ENCODE data around the gene PCYT2. TPM values are rescaled to one million over a fixed set of nuclear protein-coding genes. Genes with fewer than 3 reads are reported as not detected.

PCYT2 gene
- total RNA-seq, 1 experiment from 2014 or later = 55.4 TPM

- POLR2A ChIA-PET (ENCODE audit: low non-redundant PET) = no interaction called here
- Histone ChIP-seq H3K4me3 (ENCODE audit: low read depth, low read length, poor library complexity, severe bottlenecking) (no peak overlapping the region), H3K9me3 (ENCODE audit: low read depth, low read length, poor library complexity, severe bottlenecking) (no peaks in the 10 kb centered on the region), H3K36me3 (ENCODE audit: insufficient read depth, low read length, poor library complexity, severe bottlenecking) (no peaks in the 10 kb centered on the region), H3K4me1 (ENCODE audit: insufficient read depth, low read length, poor library complexity, severe bottlenecking) (no peaks in the 10 kb centered on the region), H3K27me3 (replicated peaks; ENCODE audit: insufficient read depth, low read depth, low read length, poor library complexity) (no peaks in the 10 kb centered on the region), H3K27ac (ENCODE audit: low read depth, low read length, poor library complexity, severe bottlenecking) (no peak overlapping the region)
- intact Hi-C loops (cut with micrococcal nuclease; ENCODE audit: unreplicated experiment) = no loop called here
- no peak for TF ChIP-seq EZH2 (IDR thresholded peaks at IDR 0.05; ENCODE audit: borderline replicate concordance, low read depth, low read length, poor library complexity, severe bottlenecking)
- TF ChIP-seq, protein P1, sequence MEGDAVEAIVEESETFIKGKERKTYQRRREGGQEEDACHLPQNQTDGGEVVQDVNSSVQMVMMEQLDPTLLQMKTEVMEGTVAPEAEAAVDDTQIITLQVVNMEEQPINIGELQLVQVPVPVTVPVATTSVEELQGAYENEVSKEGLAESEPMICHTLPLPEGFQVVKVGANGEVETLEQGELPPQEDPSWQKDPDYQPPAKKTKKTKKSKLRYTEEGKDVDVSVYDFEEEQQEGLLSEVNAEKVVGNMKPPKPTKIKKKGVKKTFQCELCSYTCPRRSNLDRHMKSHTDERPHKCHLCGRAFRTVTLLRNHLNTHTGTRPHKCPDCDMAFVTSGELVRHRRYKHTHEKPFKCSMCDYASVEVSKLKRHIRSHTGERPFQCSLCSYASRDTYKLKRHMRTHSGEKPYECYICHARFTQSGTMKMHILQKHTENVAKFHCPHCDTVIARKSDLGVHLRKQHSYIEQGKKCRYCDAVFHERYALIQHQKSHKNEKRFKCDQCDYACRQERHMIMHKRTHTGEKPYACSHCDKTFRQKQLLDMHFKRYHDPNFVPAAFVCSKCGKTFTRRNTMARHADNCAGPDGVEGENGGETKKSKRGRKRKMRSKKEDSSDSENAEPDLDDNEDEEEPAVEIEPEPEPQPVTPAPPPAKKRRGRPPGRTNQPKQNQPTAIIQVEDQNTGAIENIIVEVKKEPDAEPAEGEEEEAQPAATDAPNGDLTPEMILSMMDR (conservative IDR thresholded peaks at IDR 0.05; ENCODE audit: low read depth, low read length) = no peak
- BruUV-seq (replicated peaks) = no TSS peak
- DNase-seq (ENCODE audit: low spot score) = no peak
- CTCF ChIA-PET = no interaction called here
Measured at GRCh38 chr17:81951785-81952684, 40.8 kb upstream of the PCYT2 start.

GRCh38 chr17:81950501-81950900 is 39.3 kb upstream of the PCYT2 start:
- DNase-seq (ENCODE audit: low spot score) = no peak
- no TSS peak for BruUV-seq (replicated peaks)
- no peak for TF ChIP-seq EZH2 (IDR thresholded peaks at IDR 0.05; ENCODE audit: borderline replicate concordance, low read depth, low read length, poor library complexity, severe bottlenecking)
- TF ChIP-seq, protein P1 (conservative IDR thresholded peaks at IDR 0.05; ENCODE audit: low read depth, low read length) = no peak
- H3K36me3 ChIP-seq (ENCODE audit: insufficient read depth, low read length, poor library complexity, severe bottlenecking) = no peaks in the 10 kb centered on the region
- CTCF ChIA-PET = no interaction called here
- intact Hi-C loops (cut with micrococcal nuclease; ENCODE audit: unreplicated experiment) = no loop called here
- no peaks in the 10 kb centered on the region for H3K27me3 ChIP-seq (replicated peaks; ENCODE audit: insufficient read depth, low read depth, low read length, poor library complexity)
- no peak overlapping the region for H3K4me3 ChIP-seq (ENCODE audit: low read depth, low read length, poor library complexity, severe bottlenecking)
- H3K27ac ChIP-seq (ENCODE audit: low read depth, low read length, poor library complexity, severe bottlenecking) = no peak overlapping the region
- POLR2A ChIA-PET (ENCODE audit: low non-redundant PET) = no interaction called here
- H3K4me1 ChIP-seq (ENCODE audit: insufficient read depth, low read length, poor library complexity, severe bottlenecking) = no peaks in the 10 kb centered on the region
- H3K9me3 ChIP-seq (ENCODE audit: low read depth, low read length, poor library complexity, severe bottlenecking) = no peaks in the 10 kb centered on the region

DNA sequence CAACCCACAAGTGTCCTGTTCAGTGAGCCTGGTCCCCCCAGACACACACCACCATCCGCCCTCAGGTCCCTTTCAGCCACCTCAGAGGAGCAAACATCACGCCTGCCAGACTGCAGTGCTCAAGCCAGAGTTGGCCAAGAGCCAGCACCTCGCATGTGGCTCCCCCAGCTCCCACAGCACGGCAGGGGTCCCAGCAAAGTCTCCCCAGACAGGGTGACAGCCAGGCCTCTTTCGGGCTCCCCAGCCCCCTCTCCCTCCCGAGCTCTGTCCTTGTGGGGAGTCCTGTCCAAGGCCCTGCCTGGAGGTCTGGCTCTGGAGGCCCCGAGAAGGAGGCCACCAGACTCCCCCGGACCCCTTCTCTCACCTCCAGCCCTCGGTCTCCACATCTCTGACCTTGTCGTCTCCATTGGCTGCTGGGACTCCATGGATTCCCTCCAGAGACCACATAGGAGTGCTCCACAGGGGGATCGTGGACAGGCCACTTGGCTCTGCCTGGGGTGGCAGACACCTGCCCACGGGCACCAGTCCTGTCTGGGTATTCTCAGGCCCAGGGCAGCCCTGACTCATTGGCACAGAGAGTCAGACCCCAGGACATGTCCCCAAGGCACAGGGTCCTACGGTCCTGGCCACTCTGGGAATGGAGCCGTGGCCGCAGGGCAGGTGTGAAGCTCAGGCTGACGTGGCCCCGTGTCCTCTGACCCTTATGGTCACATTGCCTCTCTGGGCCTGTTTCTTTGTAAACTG is 37.6 kb upstream of the PCYT2 start:
- no TSS peak for BruUV-seq (replicated peaks)
- no peaks in the 10 kb centered on the region for H3K9me3 ChIP-seq (ENCODE audit: low read depth, low read length, poor library complexity, severe bottlenecking)
- H3K27me3 ChIP-seq (replicated peaks; ENCODE audit: insufficient read depth, low read depth, low read length, poor library complexity) = no peaks in the 10 kb centered on the region
- intact Hi-C loops (cut with micrococcal nuclease; ENCODE audit: unreplicated experiment) = no loop called here
- H3K4me1 ChIP-seq (ENCODE audit: insufficient read depth, low read length, poor library complexity, severe bottlenecking) = no peaks in the 10 kb centered on the region
- ChIA-PET CTCF (no interaction called here), POLR2A (ENCODE audit: low non-redundant PET) (no interaction called here)
- no peak for TF ChIP-seq EZH2 (IDR thresholded peaks at IDR 0.05; ENCODE audit: borderline replicate concordance, low read depth, low read length, poor library complexity, severe bottlenecking)
- no peaks in the 10 kb centered on the region for H3K36me3 ChIP-seq (ENCODE audit: insufficient read depth, low read length, poor library complexity, severe bottlenecking)
- no peak overlapping the region for H3K27ac ChIP-seq (ENCODE audit: low read depth, low read length, poor library complexity, severe bottlenecking)
- no peak overlapping the region for H3K4me3 ChIP-seq (ENCODE audit: low read depth, low read length, poor library complexity, severe bottlenecking)
- no peak for DNase-seq (ENCODE audit: low spot score)
